GM18519 (cell line): ENCODE data around the gene USP36.
"Not testable (repeated sequence)": the region's sequence is repeated elsewhere in the genome, so short reads cannot be mapped to it uniquely, and the experiment has no call there.

Experiments used
- ATAC-seq: cut with Tn5 transposase; IDR thresholded peaks from one replicate; pipeline ENCODE4 v1.9.1; 2021; ENCODE audit warnings: mild to moderate bottlenecking, moderate library complexity; ENCODE audit not compliant: unreplicated experiment, low FRiP score

Gene USP36

GRCh38 chr17:78873519-78874340 lies 33.1 kb upstream of the USP36 start:
- ATAC-seq = no peak

- ATAC-seq = no peak
Observed at GRCh38 chr17:78872486-78872885, 31.9 kb upstream of the USP36 start.

GRCh38 chr17:78870621-78871020 lies 30.0 kb upstream of the USP36 start:
- ATAC-seq = no peak

- no peak for ATAC-seq
Observed at GRCh38 chr17:78868391-78868790, 27.8 kb upstream of the USP36 start.

- ATAC-seq = not testable (repeated sequence)
Observed at GRCh38 chr17:78867046-78867445, 26.4 kb upstream of the USP36 start.

GRCh38 chr17:78865682-78866390 lies 25.2 kb upstream of the USP36 start:
- ATAC-seq = no peak

GRCh38 chr17:78864117-78864516 lies 23.5 kb upstream of the USP36 start:
- ATAC-seq = no peak

- ATAC-seq = no peak
Observed at GRCh38 chr17:78862073-78863023, 21.7 kb upstream of the USP36 start.

GRCh38 chr17:78861229-78861628 lies 20.6 kb upstream of the USP36 start:
- ATAC-seq = no peak

- no peak for ATAC-seq
Observed at GRCh38 chr17:78859051-78859450, 18.4 kb upstream of the USP36 start.

- no peak for ATAC-seq
Observed at GRCh38 chr17:78857266-78857665, 16.7 kb upstream of the USP36 start.

GRCh38 chr17:78855561-78856165 lies 15.0 kb upstream of the USP36 start:
- no peak for ATAC-seq

GRCh38 chr17:78854508-78854907 lies 13.9 kb upstream of the USP36 start:
- ATAC-seq = no peak

GRCh38 chr17:78853926-78854394 lies 13.3 kb upstream of the USP36 start:
- no peak for ATAC-seq

- no peak for ATAC-seq
Observed at GRCh38 chr17:78852709-78853121, 12.1 kb upstream of the USP36 start.

GRCh38 chr17:78849026-78849425 lies 8.4 kb upstream of the USP36 start:
- no peak for ATAC-seq

- no peak for ATAC-seq
Observed at GRCh38 chr17:78847052-78847451, 6.4 kb upstream of the USP36 start.

- ATAC-seq = no peak
Observed at GRCh38 chr17:78844301-78845005, 3.8 kb upstream of the USP36 start.

- no peak for ATAC-seq
Observed at GRCh38 chr17:78842881-78843565, 2.4 kb upstream of the USP36 start.
